BJ (cell line): Measurements from ENCODE around the gene PARM1. TPM values are rescaled to one million over a fixed set of nuclear protein-coding genes. Genes with fewer than 3 reads are reported as not detected.

ENCODE experiments used
- CTCF ChIA-PET: fragments of 350-600 bp; formaldehyde crosslinking; extraction: SDS; loops from one replicate; lab custom pipeline; 2021; ENCODE audit warnings: antibody characterized with exemption, inconsistent platforms; lab: Yijun Ruan, JAX
- POLR2A ChIA-PET: fragments of 300-600 bp; sonication (Branson Sonifier 250); formaldehyde crosslinking; extraction: SDS; loops from one replicate; lab custom pipeline; 2021; ENCODE audit warnings: antibody characterized with exemption; lab: Charles Lee
- DNase-seq: peaks from one replicate; pipeline ENCODE4 v3.0.0-alpha.2; 2011; ENCODE audit warnings: low read depth
- H3K27me3 ChIP-seq: 2 replicates; pipeline ENCODE4 v1.6.0; 2011; ENCODE audit warnings: low read length; ENCODE audit not compliant: control insufficient read depth, insufficient read depth
- H3K36me3 ChIP-seq: 2 replicates; pipeline ENCODE4 v1.5.1; 2011; ENCODE audit warnings: low read length; ENCODE audit not compliant: control insufficient read depth, insufficient read depth
- H3K4me3 ChIP-seq: 2 replicates; pipeline ENCODE4 v1.5.1; 2011; ENCODE audit warnings: low read depth, mild to moderate bottlenecking, control low read depth, low read length
- CTCF ChIP-seq: IDR thresholded peaks from 2 replicates; pipeline ENCODE4 v1.5.1; 2011; ENCODE audit warnings: low read depth, mild to moderate bottlenecking, control low read depth, inconsistent platforms, low read length, moderate library complexity; ENCODE audit not compliant: insufficient read depth
- polyA plus RNA-seq: library from polyadenylated mRNA; depleted of rRNA; stranded (reverse); fragments of >200 nt; gene quantifications from 2 replicates; pipeline ENCODE4 v1.2.3, GENCODE V29; 2011

PARM1 gene
- polyA plus RNA-seq, 1 experiment, result 0.01 TPM

- ChIA-PET CTCF (no interaction called here), POLR2A (no interaction called here)
- no peak for DNase-seq
- Histone ChIP-seq H3K27me3 (no peaks in the 10 kb centered on the region), H3K36me3 (no peaks in the 10 kb centered on the region), H3K4me3 (no peak overlapping the region)
- TF ChIP-seq CTCF, result no peak
These were observed 86.0 kb downstream of the PARM1 start for GRCh38 chr4:75018811-75019479.

- no peak for TF ChIP-seq CTCF
- POLR2A ChIA-PET, result no interaction called here
- CTCF ChIA-PET, result no interaction called here
- DNase-seq, result no peak
- H3K4me3 ChIP-seq, result no peak overlapping the region
- H3K27me3 ChIP-seq, result no peaks in the 10 kb centered on the region
- H3K36me3 ChIP-seq, result no peaks in the 10 kb centered on the region
These were observed 92.5 kb downstream of the PARM1 start for GRCh38 chr4:75025431-75025830.

GRCh38 chr4:75028196-75028854 lies 95.4 kb downstream of the PARM1 start:
- ChIA-PET POLR2A (no interaction called here), CTCF (interaction anchor here (0.6 kb wide), 1 partner anchor 152 kb away, joined by 3 read pairs; no protein-coding TSS in a partner anchor)
- Histone ChIP-seq H3K36me3 (no peaks in the 10 kb centered on the region), H3K4me3 (no peak overlapping the region), H3K27me3 (no peaks in the 10 kb centered on the region)
- DNase-seq, result no peak
- no peak for TF ChIP-seq CTCF

GRCh38 chr4:75030028-75030427 lies 97.1 kb downstream of the PARM1 start:
- Histone ChIP-seq H3K27me3 (no peaks in the 10 kb centered on the region), H3K4me3 (no peak overlapping the region), H3K36me3 (no peaks in the 10 kb centered on the region)
- ChIA-PET CTCF (no interaction called here), POLR2A (no interaction called here)
- no peak for DNase-seq
- TF ChIP-seq CTCF, result no peak

GRCh38 chr4:75030649-75031235 lies 97.8 kb downstream of the PARM1 start:
- H3K4me3 ChIP-seq, result no peak overlapping the region
- ChIA-PET POLR2A (no interaction called here), CTCF (interaction anchor here (1.4 kb wide), 1 partner anchor 9 kb away, joined by 4 read pairs; no protein-coding TSS in a partner anchor)
- H3K27me3 ChIP-seq, result no peaks in the 10 kb centered on the region
- no peak for DNase-seq
- no peak for TF ChIP-seq CTCF
- H3K36me3 ChIP-seq, result no peaks in the 10 kb centered on the region
